ENCODE measurements around the gene CSPG5.

- TF ChIP-seq, protein P1, sequence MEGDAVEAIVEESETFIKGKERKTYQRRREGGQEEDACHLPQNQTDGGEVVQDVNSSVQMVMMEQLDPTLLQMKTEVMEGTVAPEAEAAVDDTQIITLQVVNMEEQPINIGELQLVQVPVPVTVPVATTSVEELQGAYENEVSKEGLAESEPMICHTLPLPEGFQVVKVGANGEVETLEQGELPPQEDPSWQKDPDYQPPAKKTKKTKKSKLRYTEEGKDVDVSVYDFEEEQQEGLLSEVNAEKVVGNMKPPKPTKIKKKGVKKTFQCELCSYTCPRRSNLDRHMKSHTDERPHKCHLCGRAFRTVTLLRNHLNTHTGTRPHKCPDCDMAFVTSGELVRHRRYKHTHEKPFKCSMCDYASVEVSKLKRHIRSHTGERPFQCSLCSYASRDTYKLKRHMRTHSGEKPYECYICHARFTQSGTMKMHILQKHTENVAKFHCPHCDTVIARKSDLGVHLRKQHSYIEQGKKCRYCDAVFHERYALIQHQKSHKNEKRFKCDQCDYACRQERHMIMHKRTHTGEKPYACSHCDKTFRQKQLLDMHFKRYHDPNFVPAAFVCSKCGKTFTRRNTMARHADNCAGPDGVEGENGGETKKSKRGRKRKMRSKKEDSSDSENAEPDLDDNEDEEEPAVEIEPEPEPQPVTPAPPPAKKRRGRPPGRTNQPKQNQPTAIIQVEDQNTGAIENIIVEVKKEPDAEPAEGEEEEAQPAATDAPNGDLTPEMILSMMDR (IDR thresholded peaks at IDR 0.05), result no peak
- TF ChIP-seq POLR2AphosphoS5 (IDR thresholded peaks at IDR 0.05), result no peak
- no peak for TF ChIP-seq EP300 (IDR thresholded peaks at IDR 0.05)
- no peak for TF ChIP-seq POLR2A (IDR thresholded peaks at IDR 0.05)
These were observed 36.1 kb upstream of the CSPG5 start for GRCh38 chr3:47614788-47615187.
